Esophagus squamous epithelium (tissue), 5 donors: Measurements from ENCODE around the gene ANGPTL3. TPM values are rescaled to one million over a fixed set of nuclear protein-coding genes. Genes with fewer than 3 reads are reported as not detected.

ENCODE experiments used
- DNase-seq: peaks from one replicate; lab custom pipeline; 2025; lab: John Stamatoyannopoulos, UW
- H3K27ac ChIP-seq, 4 donors: fragments of 200-600 bp; sonication (generic); one replicate each; pipeline ENCODE4 v1.5.1; 2016 to 2019; ENCODE audit warnings: mild to moderate bottlenecking in 1 of 4
- H3K27me3 ChIP-seq, 4 donors: fragments of 200-600 bp; sonication (generic); 1 replicate in 3 of 4; 2 replicates in 1 of 4; pipeline versions ENCODE4 v1.5.1 to v1.6.0; 2017 to 2021; ENCODE audit warnings: antibody characterized with exemption in 1 of 4
- H3K36me3 ChIP-seq, 3 donors: fragments of 200-600 bp; sonication (generic); one replicate each; pipeline ENCODE4 v1.5.1; 2016 to 2019
- H3K4me1 ChIP-seq, 3 donors: fragments of 200-600 bp; sonication (generic); one replicate each; pipeline ENCODE4 v1.5.1; 2017 to 2019
- H3K4me3 ChIP-seq, 4 donors: fragments of 200-600 bp; sonication (generic); 1 replicate in 3 of 4; 2 replicates in 1 of 4; pipeline ENCODE4 v1.5.1; 2016 to 2019; ENCODE audit warnings: mild to moderate bottlenecking in 2 of 4, moderate library complexity in 1 of 4
- H3K9me3 ChIP-seq, 3 donors: fragments of 200-600 bp; sonication (generic); one replicate each; pipeline ENCODE4 v1.5.1; 2016 to 2019
- CTCF ChIP-seq, 6 experiments: fragments of 450-650 bp in 4 of 6; fragments of 200-600 bp in 2 of 6; sonication (generic) in 2 of 6; IDR thresholded peaks; one replicate each; pipeline ENCODE4 v1.5.1; 2016 to 2019; ENCODE audit warnings: antibody characterized with exemption in 6 of 6, mild to moderate bottlenecking in 4 of 6, moderate library complexity in 4 of 6
- POLR2A ChIP-seq, 4 donors: fragments of 450-650 bp; IDR thresholded peaks; one replicate each; pipeline ENCODE4 v1.6.1; 2017; ENCODE audit warnings: antibody characterized with exemption in 4 of 4, mild to moderate bottlenecking in 4 of 4, moderate library complexity in 3 of 4
- WGBS, 2 donors: methylation state at CpG; one replicate each; pipeline ENCODE4 v1.1.5; 2018; 5-methylcytosine and 5-hydroxymethylcytosine counted together
- intact Hi-C: fragments of 100-400 bp; cut with DNase I; formaldehyde crosslinking; loops from one replicate; pipeline ENCODE4 v1.15.0; 2022
- total RNA-seq, 4 donors: library from RNA; depleted of rRNA; stranded (reverse); fragments of >200 nt; gene quantifications; one replicate each; pipeline ENCODE4 v1.1.0, GENCODE V29; 2016
- donor health status: DM: yes; HTN: yes; CAD: no.

ANGPTL3 gene
- total RNA-seq, 4 donors from 2014 or later: not detected

GRCh38 chr1:62628506-62628905, 31.2 kb downstream of the ANGPTL3 start:
- no peaks in the 10 kb centered on the region for H3K4me1 ChIP-seq
- DNase-seq: no peak
- TF ChIP-seq CTCF (IDR thresholded peaks at IDR 0.05) (no peak), POLR2A (IDR thresholded peaks at IDR 0.05) (no peak)
- H3K36me3 ChIP-seq: peaks cover 0 to 57% (median 0%) of the 10 kb centered on the region in 3 donors
- peaks cover 0 to 2% (median 0%) of the 10 kb centered on the region in 3 donors for H3K9me3 ChIP-seq
- no peak overlapping the region for H3K27ac ChIP-seq
- H3K4me3 ChIP-seq: no peak overlapping the region
- 74 to 90% methylated on average over 1 of the region's 1 CpG for WGBS, 2 donors
- intact Hi-C loops: no loop called here
- H3K27me3 ChIP-seq: no peaks in the 10 kb centered on the region

DNA sequence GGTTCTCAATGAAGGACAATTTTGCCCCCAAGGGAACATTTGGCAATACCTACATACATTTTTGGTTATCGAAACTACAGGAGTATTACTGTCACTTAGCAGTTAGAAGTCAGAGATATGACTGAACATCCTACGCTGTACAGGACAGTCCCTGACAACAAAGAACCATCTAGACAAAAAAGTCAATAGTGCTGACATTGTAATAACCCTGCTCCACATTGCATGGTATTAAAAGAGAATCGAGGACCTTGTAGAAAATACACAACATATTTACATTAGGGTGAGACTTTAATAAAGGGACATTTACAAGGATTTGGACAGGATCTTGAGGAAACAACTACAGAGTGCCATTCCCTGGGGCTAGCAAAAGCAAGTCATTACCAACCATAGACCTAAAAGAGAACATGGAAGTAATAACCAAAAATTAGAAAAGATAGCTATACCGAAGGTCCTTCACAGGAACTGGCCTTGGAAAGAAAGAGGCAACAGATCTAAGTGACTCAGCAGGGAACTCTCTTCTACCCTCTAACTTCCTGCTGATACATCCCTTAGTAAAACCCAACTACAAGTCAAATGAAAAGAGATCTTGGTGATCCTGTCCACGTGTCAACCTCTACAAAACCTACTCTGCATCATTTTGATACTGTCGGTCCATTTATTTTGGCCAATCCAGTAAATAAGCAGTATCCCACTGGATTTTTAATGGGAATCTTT, 40.2 kb downstream of the ANGPTL3 start:
- Histone ChIP-seq H3K4me3 (no peak overlapping the region), H3K4me1 (no peaks in the 10 kb centered on the region), H3K9me3 (peaks cover 0 to 7% (median 0%) of the 10 kb centered on the region in 3 donors), H3K36me3 (peaks cover 0 to 76% (median 3%) of the 10 kb centered on the region in 3 donors), H3K27me3 (no peaks in the 10 kb centered on the region), H3K27ac (no peak overlapping the region)
- no peak for DNase-seq
- TF ChIP-seq CTCF (IDR thresholded peaks at IDR 0.05) (no peak), POLR2A (IDR thresholded peaks at IDR 0.05) (no peak)
- intact Hi-C loops: no loop called here
- WGBS, 2 donors: 83 to 91% methylated on average over 6 of the region's 6 CpGs

DNA sequence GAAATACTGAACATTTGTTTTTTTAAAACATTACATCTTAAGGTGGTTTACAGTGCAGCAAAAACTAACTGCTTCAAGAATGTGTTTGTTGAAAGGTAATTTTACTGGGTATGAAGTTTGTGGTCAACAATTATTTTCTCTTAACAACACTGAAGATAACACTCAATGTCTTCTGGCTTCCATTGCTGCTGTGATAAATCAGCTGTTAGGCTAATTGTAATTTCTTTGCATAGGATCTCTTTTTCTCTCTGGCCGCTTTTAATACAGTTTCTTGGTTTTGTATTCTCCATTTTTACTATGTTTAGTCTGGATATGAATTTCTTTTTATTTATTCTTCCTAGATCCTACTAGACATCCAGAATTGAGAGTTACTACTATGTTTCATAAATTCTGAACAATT, 46.0 kb downstream of the ANGPTL3 start:
- peaks cover 0 to 75% (median 0%) of the 10 kb centered on the region in 3 donors for H3K36me3 ChIP-seq

GRCh38 chr1:62652387-62652786, 55.1 kb downstream of the ANGPTL3 start:
- DNase-seq: no peak
- intact Hi-C loops: no loop called here

More for the DNA sequence above, 46.0 kb downstream of the ANGPTL3 start:
- Histone ChIP-seq H3K27ac (no peak overlapping the region), H3K9me3 (no peaks in the 10 kb centered on the region), H3K27me3 (no peaks in the 10 kb centered on the region), H3K4me1 (no peaks in the 10 kb centered on the region), H3K4me3 (no peak overlapping the region)
- intact Hi-C loops: no loop called here
- DNase-seq: no peak
- WGBS, 2 donors: 94 to 97% methylated on average over 1 of the region's 1 CpG
- TF ChIP-seq POLR2A (IDR thresholded peaks at IDR 0.05): no peak

GRCh38 chr1:62654744-62655143, 57.4 kb downstream of the ANGPTL3 start:
- no peak overlapping the region for H3K4me3 ChIP-seq
- no peak for TF ChIP-seq CTCF (IDR thresholded peaks at IDR 0.05)
- TF ChIP-seq POLR2A (IDR thresholded peaks at IDR 0.05): no peak
- no peaks in the 10 kb centered on the region for H3K9me3 ChIP-seq
- WGBS, 2 donors: 75 to 80% methylated on average over 1 of the region's 1 CpG
- no peak for DNase-seq
- no peaks in the 10 kb centered on the region for H3K27me3 ChIP-seq
- intact Hi-C loops: no loop called here
- peaks cover 0 to 17% (median 0%) of the 10 kb centered on the region in 3 donors for H3K36me3 ChIP-seq
- H3K4me1 ChIP-seq: no peaks in the 10 kb centered on the region
- no peak overlapping the region for H3K27ac ChIP-seq

More at GRCh38 chr1:62652387-62652786, 55.1 kb downstream of the ANGPTL3 start:
- Histone ChIP-seq H3K4me1 (no peaks in the 10 kb centered on the region), H3K9me3 (no peaks in the 10 kb centered on the region), H3K27ac (no peak overlapping the region), H3K4me3 (no peak overlapping the region), H3K36me3 (peaks cover 0 to 20% (median 0%) of the 10 kb centered on the region in 3 donors), H3K27me3 (no peaks in the 10 kb centered on the region)
- TF ChIP-seq POLR2A (IDR thresholded peaks at IDR 0.05): no peak
- no peak for TF ChIP-seq CTCF (IDR thresholded peaks at IDR 0.05)

Other genes starting within 250 kb of the ANGPTL3 start
- gene USP1, start 160.5 kb upstream of the ANGPTL3 start, total RNA-seq: 10 to 100 TPM; 14.6 to 31.3 (median 24.7) TPM
- gene DOCK7, start 90.9 kb downstream of the ANGPTL3 start, total RNA-seq: 10 to 100 TPM in 3 of 4 donors, 1 to 10 TPM in 1; 7.8 to 56.5 (median 19.1) TPM
- 1 to 10 TPM in 3 of 4 donors, under 1 TPM in 1; 0.95 to 7.5 (median 5.7) TPM for gene ATG4C, start 186.6 kb downstream of the ANGPTL3 start, total RNA-seq